PC-9 (cell line): ENCODE results near the gene ULBP1.

Experiments
- CTCF ChIP-seq: fragments of 200-600 bp; sonication (generic); conservative IDR thresholded peaks from 2 replicates; pipeline ENCODE4 v1.6.1; 2017; ENCODE audit warnings: mixed run types, antibody characterized with exemption, mild to moderate bottlenecking, moderate library complexity
- EZH2 ChIP-seq: fragments of 200-600 bp; sonication (generic); IDR thresholded peaks from 2 replicates; pipeline ENCODE4 v1.8.0; 2017; ENCODE audit warnings: antibody characterized with exemption, low read depth

GRCh38 chr6:149984773-149985172 is 21.0 kb downstream of the ULBP1 start:
- TF ChIP-seq CTCF (no peak), EZH2 (no peak)
